ENCODE data around the gene ATP6V1A.
A peak's percentile ranks its signal among the peaks of the same experiment; 100 is the strongest.
"Not testable (repeated sequence)": the region's sequence is repeated elsewhere in the genome, so short reads cannot be mapped to it uniquely, and the experiment has no call there.

Gene ATP6V1A

GRCh38 chr3:113829576-113830354 is 82.9 kb downstream of the ATP6V1A start:
- DNase-seq = no peak

GRCh38 chr3:113831103-113831355 is 84.2 kb downstream of the ATP6V1A start:
- no peak for DNase-seq

- DNase-seq = no peak
These were observed 85.8 kb downstream of the ATP6V1A start for GRCh38 chr3:113832477-113833164.

- no peak for DNase-seq
These were observed 88.1 kb downstream of the ATP6V1A start for GRCh38 chr3:113834983-113835382.

- peak; percentile 89 for DNase-seq
These were observed 91.9 kb downstream of the ATP6V1A start, which contains the start of gene GRAMD1C for GRCh38 chr3:113838631-113839209. Gene GRAMD1C, plus strand, starts transcription at chr3:113838788. Its CDS starts 122 bp downstream, at chr3:113838910.

GRCh38 chr3:113839551-113839950 is 92.7 kb downstream of the ATP6V1A start:
- DNase-seq = no peak

GRCh38 chr3:113844622-113845222 is 97.9 kb downstream of the ATP6V1A start:
- DNase-seq = no peak

GRCh38 chr3:113847247-113847646 is 100.4 kb downstream of the ATP6V1A start:
- DNase-seq = no peak

GRCh38 chr3:113847664-113848461 is 101.0 kb downstream of the ATP6V1A start:
- DNase-seq = no peak

- not testable (repeated sequence) for DNase-seq
These were observed 102.2 kb downstream of the ATP6V1A start for GRCh38 chr3:113849071-113849470.

- not testable (repeated sequence) for DNase-seq
These were observed 103.0 kb downstream of the ATP6V1A start for GRCh38 chr3:113849841-113850240.

- not testable (repeated sequence) for DNase-seq
These were observed 103.6 kb downstream of the ATP6V1A start for GRCh38 chr3:113850391-113850790.

GRCh38 chr3:113852506-113852905 is 105.7 kb downstream of the ATP6V1A start:
- DNase-seq = no peak
